K562 (cell line): ENCODE data around the gene SERINC5. TPM values are rescaled to one million over a fixed set of nuclear protein-coding genes. Genes with fewer than 3 reads are reported as not detected.

ENCODE experiments used
- CBFA2T3 ChIP-seq: fragments of 450-650 bp; IDR thresholded peaks from 2 replicates; pipeline ENCODE4 v1.6.1; 2017
- CREM ChIP-seq: IDR thresholded peaks from 2 replicates; pipeline ENCODE4 v1.6.1; 2014; ENCODE audit warnings: antibody characterized with exemption, low read depth
- EP300 ChIP-seq: IDR thresholded peaks from 2 replicates; pipeline ENCODE4 v1.6.1; 2012; ENCODE audit warnings: low read length, improper control_type of control experiment
- GMEB1 ChIP-seq: fragments of 250-450 bp; sonication (Bioruptor Pico); IDR thresholded peaks from 2 replicates; pipeline ENCODE4 v1.4.0; 2020; ENCODE audit warnings: mild to moderate bottlenecking
- JUNB ChIP-seq: fragments of 450-650 bp; formaldehyde crosslinking; conservative IDR thresholded peaks from 2 replicates; pipeline ENCODE4 v1.4.0; 2020; ENCODE audit warnings: mild to moderate bottlenecking
- MAZ ChIP-seq, 2 experiments: fragments of 450-650 bp in 1 of 2; sonication (generic) in 1 of 2; formaldehyde crosslinking; IDR thresholded peaks in 1 of 2; conservative IDR thresholded peaks in 1 of 2; 2 replicates each; pipeline versions ENCODE4 v1.4.0 to v1.5.0; 2020; ENCODE audit warnings: mild to moderate bottlenecking in 1 of 2, missing genetic modification reagents in 1 of 2
- MYC ChIP-seq, 2 experiments: fragments of 250-450 bp in 1 of 2; sonication (Bioruptor Pico) in 1 of 2; IDR thresholded peaks; 2 replicates each; pipeline versions ENCODE4 v1.5.1 to v1.6.1; 2012 to 2021; ENCODE audit warnings: low read depth in 2 of 2, borderline replicate concordance in 1 of 2, improper control_type of control experiment in 1 of 2, low read length in 1 of 2, mild to moderate bottlenecking in 1 of 2, moderate library complexity in 1 of 2
- NFYB ChIP-seq: IDR thresholded peaks from 2 replicates; pipeline ENCODE4 v1.6.1; 2011; ENCODE audit warnings: mild to moderate bottlenecking, moderate library complexity; ENCODE audit not compliant: insufficient read length; ENCODE audit errors: extremely low read depth
- RAD51 ChIP-seq: fragments of 450-650 bp; IDR thresholded peaks from 2 replicates; pipeline ENCODE4 v1.7.1; 2016; ENCODE audit warnings: low read depth, mild to moderate bottlenecking, borderline replicate concordance
- TSC22D4 ChIP-seq: fragments of 450-650 bp; IDR thresholded peaks from 2 replicates; pipeline ENCODE4 v1.6.1; 2016; ENCODE audit warnings: missing genetic modification characterization, missing biosample characterization, control low read depth
- TSHZ1 ChIP-seq: fragments of 250-450 bp; sonication (Bioruptor Pico); IDR thresholded peaks from 2 replicates; pipeline ENCODE4 v1.4.0; 2020; ENCODE audit warnings: mild to moderate bottlenecking, moderate library complexity
- ZBTB11 ChIP-seq, 3 experiments: fragments of 200-800 bp in 1 of 3; fragments of 250-450 bp in 1 of 3; fragments of 450-650 bp in 1 of 3; sonication (Bioruptor Pico) in 1 of 3; sonication (Bioruptor generic) in 1 of 3; formaldehyde crosslinking in 1 of 3; IDR thresholded peaks; 2 replicates each; pipeline versions ENCODE4 v1.6.1 to v1.8.0; 2016 to 2022; ENCODE audit warnings: mild to moderate bottlenecking in 2 of 3, missing genetic modification characterization in 2 of 3, missing compliant biosample characterization in 1 of 3, moderate library complexity in 1 of 3
- ZBTB2 ChIP-seq: fragments of 450-650 bp; IDR thresholded peaks from 2 replicates; pipeline ENCODE4 v1.6.1; 2016; ENCODE audit warnings: antibody characterized with exemption
- ZFX ChIP-seq: sonication (generic); formaldehyde crosslinking; IDR thresholded peaks from 2 replicates; pipeline ENCODE4 v1.8.0; 2022; ENCODE audit warnings: mild to moderate bottlenecking, missing genetic modification reagents, moderate library complexity
- ZNF140 ChIP-seq: fragments of 250-450 bp; sonication (Bioruptor Pico); IDR thresholded peaks from 2 replicates; pipeline ENCODE4 v1.8.0; 2021; ENCODE audit warnings: moderate library complexity, mild to moderate bottlenecking, inconsistent platforms
- ZNF583 ChIP-seq: fragments of 250-450 bp; sonication (Bioruptor Pico); IDR thresholded peaks from 2 replicates; pipeline ENCODE4 v1.4.0; 2020
- ZSCAN29 ChIP-seq: fragments of 450-650 bp; IDR thresholded peaks from 2 replicates; pipeline ENCODE4 v1.6.1; 2017
- polyA plus RNA-seq, 8 experiments: library from polyadenylated mRNA; depleted of rRNA in 4 of 8; stranded (reverse) in 5 of 8; unstranded in 3 of 8; fragments of >200 nt; fragmentation: Nextera tagmentation in 2 of 8; fragmentation: Illumina TruSeq in 1 of 8; extraction: Ambion mirVana in 2 of 8; extraction: Trizol in 1 of 8; gene quantifications; 2 replicates each; pipeline versions ENCODE4 v1.2.1 to v1.2.3, GENCODE V29; 2011 to 2014; ENCODE audit warnings: inconsistent platforms in 1 of 8, missing spikeins in 1 of 8
- total RNA-seq, 7 experiments: library from RNA; depleted of rRNA in 6 of 7; stranded (reverse); fragments of >200 nt in 6 of 7; fragmentation: Illumina TruSeq in 2 of 7; extraction: Trizol in 2 of 7; gene quantifications; 2 replicates each; pipeline versions ENCODE4 v1.2.1 to v1.2.3, GENCODE V29; 2011 to 2021; ENCODE audit warnings: low replicate concordance in 1 of 7

The SERINC5 gene
- total and polyA plus RNA-seq, 9 of the 15 experiments (the other 6 are each of a cell fraction or from before 2014, with no cell fraction given) = 1.4 to 7.9 (median 3.7) TPM

- no peak for TF ChIP-seq GMEB1 (CRISPR knock-in tag)
- TF ChIP-seq ZNF583 (CRISPR knock-in tag) = 0 out of 2 replicates have a peak, but pooled peaks have one; percentile 52
- no peak for TF ChIP-seq ZSCAN29
- TF ChIP-seq NFYB = no peak
- peak; percentile 84 for TF ChIP-seq CREM
- peak; percentile 77 to 82 for TF ChIP-seq MAZ (CRISPR knock-in tag; conservative IDR thresholded peaks at IDR 0.05 in 1 of 2, IDR thresholded peaks at IDR 0.05 in 1 of 2)
- TF ChIP-seq CBFA2T3 = peak; percentile 98
- TF ChIP-seq JUNB = no peak
- peak; percentile 95 for TF ChIP-seq EP300
- peak; percentile 76; the same call in 1 of the 2 replicates for TF ChIP-seq ZBTB2
- TF ChIP-seq TSC22D4 (tag) = no peak
- no peak for TF ChIP-seq ZNF140
- TF ChIP-seq MYC (IDR thresholded peaks at IDR 0.05; ENCODE audit: low read depth, low read length) = peak; percentile 70
- TF ChIP-seq MYC (CRISPR knock-in tag; IDR thresholded peaks at IDR 0.05; ENCODE audit: borderline replicate concordance, low read depth) = no peak
- TF ChIP-seq TSHZ1 = no peak
- peak in 1 of 3 experiments; percentile 74; a peak in 2 of 6 replicates for TF ChIP-seq ZBTB11 (CRISPR knock-in tag; IDR thresholded peaks at IDR 0.05)
- 0 out of 2 replicates have a peak, but pooled peaks have one; percentile 35 for TF ChIP-seq ZFX (CRISPR knock-in tag)
- no peak for TF ChIP-seq RAD51
Measured at GRCh38 chr5:80204808-80205614, 50.8 kb downstream of the SERINC5 start (continued).
